Epithelial cell of esophagus (primary cell): ENCODE data around the gene SCN3B.

ENCODE experiments used
- DNase-seq: peaks from one replicate; pipeline ENCODE4 v3.0.0; 2010; ENCODE audit warnings: low read depth
- H3K4me3 ChIP-seq: 2 replicates; pipeline ENCODE4 v1.5.1; 2011; ENCODE audit warnings: mild to moderate bottlenecking, low read length, control low read depth
- CTCF ChIP-seq: IDR thresholded peaks from 2 replicates; pipeline ENCODE4 v1.5.1; 2011; ENCODE audit warnings: low read depth, mild to moderate bottlenecking, low read length, control low read depth, inconsistent platforms; ENCODE audit not compliant: insufficient read depth; ENCODE audit errors: missing control alignments

SCN3B gene

GRCh38 chr11:123654566-123655081 is at the start of gene SCN3B:
TSS of gene SCN3B (minus strand) at chr11:123654624. CDS start at chr11:123653801, 823 bp downstream.
- peak; percentile 78 for DNase-seq
- peak within 1 kb of the TSS; percentile 46 for H3K4me3 ChIP-seq
- TF ChIP-seq CTCF, result no peak

GRCh38 chr11:123702696-123703095 is 48.3 kb upstream of the SCN3B start:
- no peak for TF ChIP-seq CTCF
- no peak for DNase-seq
- H3K4me3 ChIP-seq, result no peak overlapping the region

- H3K4me3 ChIP-seq, result no peak overlapping the region
- DNase-seq, result no peak
- no peak for TF ChIP-seq CTCF
These were observed 47.7 kb upstream of the SCN3B start for GRCh38 chr11:123702139-123702538.

GRCh38 chr11:123700772-123701171 is 46.3 kb upstream of the SCN3B start:
- TF ChIP-seq CTCF, result no peak
- DNase-seq, result peak; percentile 47
- H3K4me3 ChIP-seq, result no peak overlapping the region

- no peak for DNase-seq
These were observed 44.2 kb upstream of the SCN3B start for GRCh38 chr11:123698546-123699127.

GRCh38 chr11:123696183-123696582 is 41.8 kb upstream of the SCN3B start:
- H3K4me3 ChIP-seq, result no peak overlapping the region
- DNase-seq, result peak; percentile 28
- no peak for TF ChIP-seq CTCF

More at GRCh38 chr11:123698546-123699127, 44.2 kb upstream of the SCN3B start:
- no peak for TF ChIP-seq CTCF
- no peak overlapping the region for H3K4me3 ChIP-seq

GRCh38 chr11:123695231-123695630 is 40.8 kb upstream of the SCN3B start:
- no peak for TF ChIP-seq CTCF
- no peak for DNase-seq
- no peak overlapping the region for H3K4me3 ChIP-seq
